Stromal cell of bone marrow (primary cell): Measurements from ENCODE around the gene DFFA.
"Not testable (repeated sequence)": the region's sequence is repeated elsewhere in the genome, so short reads cannot be mapped to it uniquely, and the experiment has no call there.

Experiments
- DNase-seq: peaks from one replicate; pipeline ENCODE4 v3.0.0-alpha.2; 2012; ENCODE audit warnings: low read depth

Gene DFFA

DNA sequence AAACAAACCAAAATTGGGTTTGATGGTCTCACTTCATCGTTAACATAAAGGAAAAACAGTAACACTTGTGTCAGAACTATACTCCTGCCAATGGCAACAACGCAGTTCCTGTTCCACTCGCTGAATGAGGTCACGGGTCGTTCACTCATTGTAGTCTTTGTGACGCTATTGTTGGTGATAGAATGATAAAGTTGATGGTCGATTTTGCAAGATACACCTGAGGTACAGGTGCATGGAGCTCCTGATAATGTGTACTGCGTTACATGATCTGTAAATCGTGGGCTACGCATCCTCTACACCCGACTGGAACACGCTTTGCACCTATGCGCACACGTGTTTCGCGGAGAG is 42.5 kb downstream of the DFFA start:
- DNase-seq = no peak

DNA sequence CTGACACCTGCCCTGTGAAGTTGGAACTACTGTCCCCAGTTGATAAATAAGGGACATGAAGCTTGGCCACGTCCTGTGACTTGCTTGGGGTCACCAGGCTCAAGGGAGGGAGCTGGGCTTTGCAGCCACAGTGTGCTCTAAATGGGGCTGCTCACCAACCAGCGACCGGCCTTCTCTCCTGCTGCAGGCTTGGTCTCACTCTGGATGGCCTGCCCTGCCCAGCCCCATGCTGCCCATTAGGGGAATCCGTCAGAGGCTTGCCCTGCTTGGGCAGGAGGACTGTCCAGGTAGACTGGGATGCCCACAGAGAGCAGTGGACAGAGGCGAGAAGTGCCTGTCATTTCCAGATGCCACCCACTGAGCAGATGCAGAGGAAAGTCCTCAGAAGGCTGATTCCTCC is 43.3 kb downstream of the DFFA start:
- no peak for DNase-seq

DNA sequence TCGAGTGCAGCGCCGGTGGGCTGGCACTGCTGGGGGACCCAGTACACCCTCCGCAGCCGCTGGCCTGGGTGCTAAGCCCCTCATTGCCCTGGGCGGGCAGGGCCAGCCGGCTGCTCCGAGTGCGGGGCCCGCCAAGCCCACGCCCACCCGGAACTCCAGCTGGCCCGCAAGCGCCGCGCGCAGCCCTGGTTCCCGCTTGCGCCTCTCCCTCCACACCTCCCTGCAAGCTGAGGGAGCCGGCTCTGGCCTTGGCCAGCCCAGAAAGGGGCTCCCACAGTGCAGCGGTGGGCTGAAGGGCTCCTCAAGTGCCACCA is 45.8 kb downstream of the DFFA start:
- DNase-seq = not testable (repeated sequence)

DNA sequence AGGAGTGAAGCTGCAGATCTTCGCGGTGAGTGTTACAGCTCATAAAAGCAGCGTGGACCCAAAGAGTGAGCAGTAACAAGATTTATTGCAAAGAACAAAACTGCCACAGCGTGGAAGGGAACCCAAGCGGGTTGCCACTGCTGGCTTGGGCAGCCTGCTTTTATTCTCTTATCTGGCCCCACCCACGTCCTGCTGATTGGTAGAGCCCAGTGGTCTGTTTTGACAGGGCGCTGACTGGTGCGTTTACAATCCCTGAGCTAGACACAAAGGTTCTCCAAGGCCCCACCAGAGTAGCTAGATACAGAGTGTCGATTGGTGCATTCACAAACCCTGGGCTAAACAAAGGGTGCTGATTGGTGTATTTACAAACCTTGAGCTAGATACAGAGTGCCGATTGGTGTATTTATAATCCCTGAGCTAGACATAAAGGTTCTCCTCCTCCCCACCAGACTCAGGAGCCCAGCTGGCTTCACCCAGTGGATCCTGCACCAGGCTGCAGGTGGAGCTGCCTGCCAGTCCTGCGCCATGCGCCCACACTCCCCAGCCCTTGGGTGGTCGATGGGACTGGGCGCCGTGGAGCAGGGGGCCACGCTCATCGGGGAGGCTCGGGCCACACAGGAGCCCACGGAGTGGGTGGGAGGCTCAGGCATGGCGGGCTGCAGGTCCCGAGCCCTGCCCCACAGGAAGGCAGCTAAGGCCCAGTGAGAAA is 46.3 kb downstream of the DFFA start:
- DNase-seq = not testable (repeated sequence)

DNA sequence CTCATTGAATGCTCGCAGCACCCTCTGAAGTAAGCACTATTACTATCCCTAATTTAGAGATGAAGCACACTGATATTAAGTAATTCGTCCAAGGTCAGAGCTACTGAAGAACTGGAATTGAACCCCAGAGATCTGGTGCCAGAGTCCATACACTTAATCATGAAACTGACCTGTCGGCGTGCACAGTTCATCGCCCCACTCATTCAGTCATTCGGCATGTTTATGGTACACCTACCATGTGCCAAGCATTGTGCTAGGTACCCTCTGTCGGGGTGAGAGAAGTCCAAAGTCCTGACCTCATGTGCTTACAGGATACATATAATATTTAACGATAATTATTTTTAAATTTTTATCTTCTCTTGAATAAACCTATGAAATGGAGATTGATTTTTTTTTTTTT is 47.7 kb downstream of the DFFA start:
- no peak for DNase-seq

DNA sequence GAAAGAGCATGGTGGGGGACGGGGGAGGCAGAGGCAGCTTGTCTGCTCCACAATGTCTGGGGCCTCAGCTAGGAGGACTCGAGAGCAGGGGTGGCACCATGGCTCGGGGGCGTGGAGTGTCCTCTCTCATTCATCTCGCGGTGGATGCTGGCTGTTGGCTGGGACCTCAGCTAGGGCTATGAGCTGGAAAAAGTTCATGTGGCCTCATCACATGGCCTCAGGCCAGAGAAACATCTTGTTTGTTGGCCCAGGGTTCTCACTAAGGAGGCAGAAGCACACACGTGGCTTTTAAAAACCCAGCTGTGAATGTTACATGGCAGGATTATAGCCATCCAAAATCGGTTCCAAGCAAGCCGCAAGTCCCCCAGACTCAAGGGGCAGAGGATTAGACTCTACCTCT is 48.3 kb downstream of the DFFA start:
- peak; percentile 32 for DNase-seq

DNA sequence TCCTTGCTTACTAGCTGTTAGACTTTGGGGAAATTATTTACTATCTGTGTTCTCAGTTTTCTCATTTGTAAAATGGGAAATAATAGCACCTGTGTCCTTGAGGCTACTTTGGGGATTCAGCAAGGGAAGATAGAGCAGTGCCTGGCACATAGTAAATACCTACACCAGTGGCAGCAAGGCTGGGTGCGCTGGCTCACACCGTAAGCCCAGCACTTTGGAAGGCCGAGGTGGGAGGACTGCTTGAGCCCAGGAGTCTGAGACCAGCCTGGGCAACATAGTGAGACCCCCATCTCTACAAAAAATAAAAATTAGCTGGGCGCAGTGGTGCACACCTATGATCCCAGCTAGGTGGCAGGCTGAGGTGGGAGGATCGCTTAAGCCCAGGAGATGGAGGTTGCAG is 50.7 kb downstream of the DFFA start:
- DNase-seq = no peak

DNA sequence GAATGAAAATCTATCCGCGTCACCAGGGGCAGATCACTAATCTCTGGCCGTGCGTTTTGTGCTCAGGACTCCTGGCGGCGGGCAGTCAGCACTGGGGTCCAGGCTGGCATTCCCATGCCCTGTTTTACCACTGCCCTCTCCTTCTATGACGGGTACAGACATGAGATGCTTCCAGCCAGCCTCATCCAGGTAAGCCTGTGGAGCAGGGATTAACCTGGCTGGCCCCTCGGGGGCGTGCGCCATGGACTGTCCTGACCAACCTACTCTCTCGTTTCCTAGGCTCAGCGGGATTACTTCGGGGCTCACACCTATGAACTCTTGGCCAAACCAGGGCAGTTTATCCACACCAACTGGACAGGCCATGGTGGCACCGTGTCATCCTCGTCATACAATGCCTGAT is 53.0 kb downstream of the DFFA start:
- DNase-seq = no peak

DNA sequence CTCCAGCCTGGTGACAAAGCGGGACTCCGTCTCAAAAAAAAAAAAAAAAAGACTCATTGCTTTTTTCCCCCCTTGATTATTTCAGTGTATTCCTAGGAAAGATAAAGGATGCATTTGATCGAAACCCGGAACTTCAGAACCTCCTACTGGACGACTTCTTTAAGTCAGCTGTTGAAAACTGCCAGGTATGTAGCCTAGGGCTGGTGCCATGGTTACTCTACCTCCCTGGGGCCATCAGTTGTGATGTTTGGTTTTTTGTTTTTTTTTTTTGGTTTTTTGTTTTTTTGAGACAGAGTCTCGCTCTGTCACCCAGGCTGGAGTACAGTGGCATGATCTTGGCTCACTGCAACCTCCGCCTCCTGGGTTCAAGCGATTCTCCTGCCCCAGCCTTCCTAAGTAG is 53.6 kb downstream of the DFFA start:
- DNase-seq = not testable (repeated sequence)

DNA sequence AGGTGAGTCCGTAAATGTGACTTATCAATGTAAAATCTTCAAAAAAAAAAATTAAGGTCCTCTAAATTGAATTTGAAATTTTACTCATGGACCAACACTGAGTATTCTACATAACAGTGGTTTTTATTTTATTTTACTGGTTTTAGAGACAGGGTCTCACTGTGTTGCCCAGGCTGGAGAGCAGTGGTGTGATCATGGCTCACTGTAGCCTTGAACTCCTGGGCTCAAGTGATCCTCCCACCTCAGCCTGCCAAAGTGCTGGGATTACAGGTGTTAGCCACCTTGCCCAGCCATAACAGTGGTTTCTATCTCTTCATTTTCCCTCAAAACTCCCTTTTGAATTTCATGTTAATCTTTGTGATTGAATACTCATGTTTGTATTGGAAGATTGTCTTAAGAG is 56.4 kb downstream of the DFFA start:
- DNase-seq = not testable (repeated sequence)

DNA sequence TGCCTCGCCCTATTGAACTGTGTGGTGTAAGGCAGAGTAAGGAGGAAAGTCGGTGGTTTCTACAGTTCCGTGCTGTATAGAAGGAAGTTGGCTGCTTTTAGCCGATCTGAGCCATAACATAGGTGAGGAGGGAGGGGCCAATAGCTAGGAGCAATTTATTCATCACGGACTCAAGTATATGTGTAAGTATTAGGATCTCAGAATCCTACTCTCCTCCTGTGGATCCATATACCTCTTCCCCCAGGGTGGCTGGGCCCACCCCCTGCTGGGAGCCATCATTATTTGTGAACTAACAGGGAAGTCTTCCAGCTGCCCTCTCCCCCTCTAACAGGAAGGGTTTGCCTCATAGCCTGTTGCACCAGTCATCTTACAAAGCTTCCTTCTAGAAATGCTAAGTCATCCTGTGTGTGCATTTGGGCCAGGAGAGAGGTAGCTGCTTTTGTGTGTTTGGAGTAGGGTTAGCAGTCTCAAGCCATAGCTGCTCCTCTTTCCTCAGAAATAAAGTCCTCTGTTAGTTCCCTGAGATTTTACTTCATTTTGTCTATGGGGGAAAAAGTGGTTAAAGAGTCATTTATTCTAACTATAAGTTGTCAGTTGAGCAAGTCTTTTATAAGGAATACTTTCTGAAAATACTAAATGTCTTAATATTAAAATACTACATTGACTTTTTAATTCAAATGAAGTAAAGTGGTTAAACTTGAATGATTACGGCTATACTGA is 57.0 kb downstream of the DFFA start:
- no peak for DNase-seq

DNA sequence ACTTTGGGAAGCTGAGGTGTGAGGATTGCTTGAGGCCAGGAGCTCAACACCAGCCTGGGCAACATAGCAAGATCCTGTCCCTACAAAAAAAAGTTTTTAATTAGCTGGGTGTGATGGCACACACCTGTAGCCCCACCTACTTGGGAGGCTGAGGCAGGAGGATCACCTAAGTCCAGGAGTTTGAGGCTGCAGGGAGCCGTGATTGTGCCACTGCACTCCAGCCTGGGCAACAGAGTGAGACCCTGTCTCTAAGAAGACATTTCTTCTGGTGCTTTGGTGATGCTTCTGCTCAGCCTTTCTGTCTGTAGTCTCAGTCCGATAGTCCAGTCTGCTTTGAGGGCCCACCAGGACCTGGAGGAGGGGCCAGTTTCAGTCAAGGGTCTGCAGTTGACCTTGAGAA is 65.1 kb downstream of the DFFA start:
- no peak for DNase-seq
